Psoas muscle (tissue), 8 donors: ENCODE results near the gene DNAJA2. TPM values are rescaled to one million over a fixed set of nuclear protein-coding genes. Genes with fewer than 3 reads are reported as not detected.
A peak's percentile ranks its signal among the peaks of the same experiment; 100 is the strongest.

Source experiments
- ATAC-seq, 4 donors: fragments of 200-7000 bp; cut with Tn5 transposase; one replicate each; pipeline ENCODE4 v1.9.1; 2020; ENCODE audit warnings: moderate library complexity in 3 of 4, mild to moderate bottlenecking in 2 of 4
- DNase-seq, 2 donors: peaks; one replicate each; pipeline ENCODE4 v3.0.0-alpha.2; 2020
- H3K27ac ChIP-seq: fragments of 200-600 bp; one replicate; pipeline ENCODE4 v1.8.0; 2022
- H3K27me3 ChIP-seq, 3 donors: fragments of 200-600 bp in 1 of 3; one replicate each; pipeline versions ENCODE4 v1.6.1 to v1.8.0; 2013 to 2022; ENCODE audit warnings: low read length in 2 of 3, mild to moderate bottlenecking in 2 of 3, moderate library complexity in 1 of 3; ENCODE audit not compliant: insufficient read depth in 3 of 3
- H3K36me3 ChIP-seq, 2 donors: fragments of 200-600 bp in 1 of 2; one replicate each; pipeline versions ENCODE4 v1.6.1 to v1.8.0; 2013 to 2022; ENCODE audit warnings: low read depth in 1 of 2, mild to moderate bottlenecking in 1 of 2, moderate library complexity in 1 of 2; ENCODE audit not compliant: insufficient read depth in 1 of 2
- H3K4me1 ChIP-seq: fragments of 200-600 bp; one replicate; pipeline ENCODE4 v1.8.0; 2022
- H3K4me3 ChIP-seq: fragments of 200-600 bp; one replicate; pipeline ENCODE4 v1.8.0; 2022; ENCODE audit warnings: mild to moderate bottlenecking
- H3K9me3 ChIP-seq: fragments of 200-600 bp; one replicate; pipeline ENCODE4 v1.8.0; 2022
- CTCF ChIP-seq: fragments of 200-600 bp; IDR thresholded peaks from one replicate; pipeline ENCODE4 v1.8.0; 2022; ENCODE audit warnings: antibody characterized with exemption
- WGBS, 3 donors: extraction: QIAGEN DNeasy Blood & Tissue Kit; methylation state at CpG; one replicate each; pipeline versions ENCODE4 v1.1.6 to v1.1.7; 2013; 5-methylcytosine and 5-hydroxymethylcytosine counted together
- intact Hi-C, 2 donors: fragments of 100-400 bp; cut with DNase I; formaldehyde crosslinking; loops; one replicate each; pipeline versions ENCODE4 v1.11.0 to v1.14.2; 2022
- polyA plus RNA-seq, 3 donors: library from polyadenylated mRNA; stranded (reverse); fragments of 200-250 nt; gene quantifications; one replicate each; pipeline ENCODE4 v1.2.3, GENCODE V29; 2013
- total RNA-seq, 4 donors: library from RNA; stranded (reverse); fragmentation: NEBNext Ultra II Directional in 2 of 4; extraction: Animal tissue kit (Norgen Biotek cat#: 25700) in 2 of 4; gene quantifications; one replicate each; pipeline versions ENCODE4 v1.2.1 to v1.2.4, GENCODE V29; 2021 to 2023
- donor health status: healthy with polysubstance abuse.
- donor health status: DM: no; HTN: no; CAD: no; lungs with moderate emphysema.
- donor health status: Bipolar disorder and iron deficiency.
- donor health status: healthy.
- donor health status: DM: yes; HTN: yes; CAD: no.
- donor health status: DM: no; HTN: no; CAD: no.
- donor health status: DM: no; HTN: no; CAD: no.
- donor health status: DM: yes; HTN: yes; CAD: no.

The DNAJA2 gene
- total and polyA plus RNA-seq, 7 donors = 64.3 to 96.4 (median 78.1) TPM

DNA sequence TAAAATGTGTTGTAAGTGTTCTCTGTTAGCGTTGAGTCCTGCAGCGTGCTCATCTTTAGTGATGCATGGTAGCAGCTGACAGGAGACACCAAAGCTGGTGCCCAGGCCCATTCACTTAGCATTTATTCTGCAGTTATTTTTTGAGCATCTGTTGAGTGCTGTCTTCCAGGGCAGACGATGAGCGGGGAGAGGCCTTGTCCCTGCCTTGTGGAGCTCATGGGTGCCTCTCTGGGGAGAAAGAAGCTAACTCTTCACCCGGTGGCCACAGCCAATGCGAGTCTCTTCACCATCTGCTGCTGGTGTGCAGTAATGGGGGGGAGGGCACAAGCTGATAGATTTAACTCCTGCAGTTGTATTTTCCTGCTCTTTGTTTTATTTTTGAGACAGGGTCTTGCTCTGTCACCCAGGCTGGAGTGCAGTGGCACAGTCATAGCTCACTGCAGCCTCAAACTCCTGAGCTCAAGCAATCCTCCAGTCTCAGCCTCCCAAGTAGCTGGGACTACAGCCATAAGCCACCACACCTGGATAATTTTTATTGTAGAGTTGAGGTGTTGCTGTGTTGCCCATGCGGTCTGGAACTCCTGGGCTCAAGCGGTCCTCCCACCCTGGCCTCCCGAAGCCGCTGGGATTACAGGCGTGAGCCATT lies 58.8 kb downstream of the DNAJA2 start:
- Histone ChIP-seq H3K4me1 (no peaks in the 10 kb centered on the region), H3K36me3 (peaks cover 3 to 73% of the 10 kb centered on the region in 2 donors)
- WGBS, 3 donors = 80 to 84% (median 83%) methylated on average over 11 of the region's 11 CpGs

GRCh38 chr16:46911650-46912049 lies 61.8 kb downstream of the DNAJA2 start:
- no peaks in the 10 kb centered on the region for H3K27me3 ChIP-seq
- no peak for TF ChIP-seq CTCF
- ATAC-seq (no peak), DNase-seq (no peak)
- H3K4me3 ChIP-seq = no peak overlapping the region
- intact Hi-C loops = no loop called here
- no peaks in the 10 kb centered on the region for H3K9me3 ChIP-seq
- H3K27ac ChIP-seq = no peak overlapping the region
- peaks cover 3 to 63% of the 10 kb centered on the region in 2 donors for H3K36me3 ChIP-seq
- H3K4me1 ChIP-seq = peaks cover 7% of the 10 kb centered on the region
- WGBS, 3 donors = 93 to 96% (median 95%) methylated on average over 4 of the region's 4 CpGs

More for the DNA sequence above, 58.8 kb downstream of the DNAJA2 start:
- intact Hi-C loops = no loop called here
- Histone ChIP-seq H3K9me3 (no peaks in the 10 kb centered on the region), H3K27ac (no peak overlapping the region), H3K27me3 (no peaks in the 10 kb centered on the region), H3K4me3 (no peak overlapping the region)
- no peak for TF ChIP-seq CTCF
- peak in 1 of 2 donors; percentile 9 for DNase-seq
- ATAC-seq = no peak

GRCh38 chr16:46911038-46911437 lies 62.4 kb downstream of the DNAJA2 start:
- no peak overlapping the region for H3K27ac ChIP-seq
- intact Hi-C loops = no loop called here
- DNase-seq (no peak), ATAC-seq (no peak)
- no peaks in the 10 kb centered on the region for H3K27me3 ChIP-seq
- H3K4me3 ChIP-seq = no peak overlapping the region
- peaks cover 7% of the 10 kb centered on the region for H3K4me1 ChIP-seq
- peaks cover 3 to 64% of the 10 kb centered on the region in 2 donors for H3K36me3 ChIP-seq
- TF ChIP-seq CTCF = no peak
- WGBS, 3 donors = 46 to 53% (median 47%) methylated on average over 3 of the region's 3 CpGs
- no peaks in the 10 kb centered on the region for H3K9me3 ChIP-seq

DNA sequence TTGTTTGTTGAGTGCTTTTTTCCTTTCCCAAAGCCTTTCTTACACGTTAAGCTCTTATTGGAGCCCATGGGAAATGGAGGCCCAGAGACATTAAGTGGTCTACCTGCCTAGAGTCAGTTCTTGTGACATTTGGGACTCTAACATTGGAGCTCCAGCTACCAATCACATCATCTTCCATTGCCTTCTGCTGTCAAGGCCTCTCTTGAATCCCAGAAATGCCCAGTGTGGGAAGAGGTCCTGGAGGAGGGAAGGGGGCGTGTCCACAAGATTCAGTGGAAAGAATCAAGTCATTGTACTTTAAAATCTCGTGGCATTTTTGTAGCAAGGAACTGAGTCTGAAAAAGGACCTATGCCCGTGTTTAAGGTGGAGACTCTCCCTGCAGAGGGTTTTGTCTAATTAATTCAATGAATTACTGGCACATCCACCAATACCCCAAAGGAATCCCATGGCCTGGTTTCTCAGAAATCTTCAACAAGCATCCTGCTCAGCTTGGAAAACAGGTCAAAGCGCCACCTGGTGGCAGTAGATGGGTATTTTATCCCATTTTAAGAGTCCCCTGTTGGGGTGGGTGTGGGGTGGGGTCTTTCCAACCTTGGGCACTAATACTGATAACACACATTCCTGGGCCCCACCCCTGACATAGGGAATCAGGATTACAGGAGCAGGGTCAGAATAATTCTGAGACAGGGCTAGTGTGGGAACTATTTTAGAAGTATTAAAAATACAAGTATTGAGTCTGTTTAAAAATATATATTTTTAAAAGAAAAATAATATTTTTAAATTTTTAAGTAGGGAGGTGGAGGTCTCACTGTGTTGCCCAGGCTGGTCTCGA lies 64.7 kb downstream of the DNAJA2 start:
- intact Hi-C loops = loop anchor here (1.0 to 2.0 kb wide), 2 partner anchors 53 to 54 kb away; no protein-coding TSS in a partner anchor
- Histone ChIP-seq H3K36me3 (peaks cover 0 to 63% of the 10 kb centered on the region in 2 donors), H3K27me3 (no peaks in the 10 kb centered on the region), H3K9me3 (no peaks in the 10 kb centered on the region), H3K4me3 (no peak overlapping the region), H3K4me1 (peaks cover 7% of the 10 kb centered on the region), H3K27ac (peak overlapping the region; percentile 30)
- peak; percentile 83 for TF ChIP-seq CTCF
- ATAC-seq (peak; percentile 50 to 83 (median 71)), DNase-seq (no peak)
- 36 to 51% (median 49%) methylated on average over 6 of the region's 6 CpGs for WGBS, 3 donors
